HG03060 (cell line): ENCODE measurements around the gene TMEM132A.

Experiments used
- ATAC-seq: cut with Tn5 transposase; IDR thresholded peaks from one replicate; pipeline ENCODE4 v1.9.1; 2021; ENCODE audit warnings: low read depth, moderate number of reproducible peaks; ENCODE audit not compliant: unreplicated experiment

The TMEM132A gene

DNA sequence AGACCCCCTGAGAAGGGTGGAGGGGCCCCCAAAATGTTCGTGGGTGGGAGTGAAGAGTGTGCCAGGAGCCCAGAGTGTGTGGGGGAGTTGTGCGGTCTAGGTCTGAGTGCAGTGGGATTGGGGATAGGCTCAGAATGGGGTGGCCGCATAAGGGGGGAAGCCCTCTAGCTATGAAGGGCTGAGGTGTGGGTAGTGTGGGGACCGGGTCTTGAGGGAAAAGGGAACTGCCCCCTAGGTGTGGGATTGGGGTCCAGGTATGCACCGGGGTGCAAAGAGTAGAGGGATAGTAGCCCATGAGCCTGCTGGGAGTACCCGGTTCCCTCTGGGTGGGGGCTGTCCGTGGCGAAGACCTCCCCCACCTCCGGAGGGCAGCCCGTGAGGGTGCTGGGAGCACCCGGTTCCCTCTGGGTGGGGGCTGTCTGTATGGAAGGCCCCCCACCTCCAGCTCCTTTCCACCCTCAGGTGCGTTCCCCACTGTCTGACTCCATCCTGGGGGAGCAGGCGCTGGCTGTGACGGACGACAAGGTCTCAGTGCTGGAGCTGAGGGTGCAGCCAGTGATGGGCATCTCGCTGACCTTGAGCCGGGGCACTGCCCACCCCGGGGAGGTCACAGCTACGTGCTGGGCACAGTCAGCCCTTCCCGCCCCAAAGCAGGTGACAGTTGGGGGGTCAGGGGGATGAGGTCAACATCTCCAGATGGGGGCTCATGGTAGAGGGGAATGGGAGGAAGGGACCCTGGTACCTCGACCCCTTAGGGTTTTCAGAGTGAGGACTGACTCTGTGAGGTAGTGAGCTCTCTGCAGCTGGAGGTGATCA, 10.7 kb downstream of the TMEM132A start:
- no peak for ATAC-seq

GRCh38 chr11:60935676-60936442, 11.6 kb downstream of the TMEM132A start:
- no peak for ATAC-seq

- ATAC-seq = no peak
Observed at GRCh38 chr11:60936467-60937143, 12.3 kb downstream of the TMEM132A start.

DNA sequence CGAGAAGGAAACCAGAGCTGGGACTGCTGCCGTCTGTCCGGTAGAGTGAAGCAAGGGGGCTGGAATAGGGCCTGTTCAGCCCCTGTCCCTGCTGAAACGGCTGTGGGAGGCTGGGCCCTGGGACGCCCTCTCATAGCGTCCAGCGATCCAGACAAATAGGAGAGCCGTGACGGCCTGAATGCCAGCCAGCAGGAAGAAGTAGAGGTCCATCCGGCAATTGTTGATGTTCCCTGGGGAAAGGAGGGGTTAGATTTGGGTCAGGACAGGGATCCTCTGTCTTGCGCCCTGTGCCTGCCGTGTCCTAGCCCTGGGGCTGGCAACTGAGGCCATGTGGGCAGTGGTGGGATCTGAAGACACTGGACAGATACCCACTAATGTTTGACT, 12.9 kb downstream of the TMEM132A start:
- no peak for ATAC-seq

- no peak for ATAC-seq
Observed at GRCh38 chr11:60937811-60938210, 13.6 kb downstream of the TMEM132A start.

- ATAC-seq = no peak
Observed at GRCh38 chr11:60938500-60938899, 14.2 kb downstream of the TMEM132A start.

- no peak for ATAC-seq
Observed at GRCh38 chr11:60939301-60939700, 15.0 kb downstream of the TMEM132A start.

DNA sequence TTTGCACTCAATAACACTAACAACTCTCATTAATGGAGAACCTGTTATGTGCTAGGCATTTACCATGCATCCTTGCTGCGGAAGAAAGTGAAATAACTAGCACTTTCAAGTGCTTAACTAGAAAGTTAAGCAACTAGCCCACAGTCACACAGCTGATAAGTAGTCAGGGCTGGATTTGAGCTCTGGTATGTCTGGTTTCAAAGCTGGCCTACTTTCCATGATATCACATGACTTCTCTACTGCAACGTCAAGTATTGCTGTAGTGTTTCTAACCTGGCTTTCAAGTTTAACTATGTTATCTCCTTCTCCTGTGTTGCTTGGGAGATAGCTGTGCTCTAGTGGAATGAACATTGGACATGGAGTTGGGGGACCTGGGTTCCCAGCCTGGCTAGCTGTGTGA, 15.6 kb downstream of the TMEM132A start:
- ATAC-seq = no peak

DNA sequence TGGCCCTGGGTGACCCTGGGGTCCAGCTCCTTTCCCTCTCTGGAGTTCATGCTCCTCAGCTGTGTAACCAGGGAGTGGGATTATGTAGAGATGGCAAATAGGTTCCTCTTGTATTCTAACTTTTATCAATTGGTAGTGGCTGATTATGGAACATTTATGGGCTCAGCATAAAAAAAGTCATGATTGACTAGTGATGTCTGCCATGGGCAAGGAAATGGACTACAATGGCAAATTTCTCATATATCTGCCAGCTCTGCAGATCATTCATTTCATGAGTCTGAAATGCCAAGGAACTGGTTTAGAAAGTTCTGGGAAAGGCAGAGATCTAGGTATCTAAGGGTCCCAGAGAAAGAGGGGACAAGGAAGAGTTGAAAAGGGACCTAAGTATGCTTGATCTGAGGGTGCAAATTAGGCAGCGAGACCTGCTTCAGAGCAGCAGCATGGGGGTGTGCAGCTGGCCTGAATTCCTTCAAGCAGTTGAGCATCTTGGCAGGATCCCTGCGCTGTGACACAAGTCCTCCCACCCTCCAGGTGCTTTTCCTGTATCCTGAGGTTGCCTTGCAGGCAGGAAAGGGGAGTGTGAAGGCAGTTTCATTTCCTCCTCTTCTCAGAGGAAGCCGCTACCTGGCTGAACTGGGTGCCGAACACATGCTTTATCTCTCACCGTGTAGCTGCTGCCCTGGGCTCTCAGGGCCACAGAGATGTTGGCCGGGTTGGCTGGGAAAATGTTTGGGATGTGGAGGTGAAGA, 17.3 kb downstream of the TMEM132A start:
- ATAC-seq = no peak

GRCh38 chr11:60942219-60942618, 18.0 kb downstream of the TMEM132A start:
- ATAC-seq = no peak

DNA sequence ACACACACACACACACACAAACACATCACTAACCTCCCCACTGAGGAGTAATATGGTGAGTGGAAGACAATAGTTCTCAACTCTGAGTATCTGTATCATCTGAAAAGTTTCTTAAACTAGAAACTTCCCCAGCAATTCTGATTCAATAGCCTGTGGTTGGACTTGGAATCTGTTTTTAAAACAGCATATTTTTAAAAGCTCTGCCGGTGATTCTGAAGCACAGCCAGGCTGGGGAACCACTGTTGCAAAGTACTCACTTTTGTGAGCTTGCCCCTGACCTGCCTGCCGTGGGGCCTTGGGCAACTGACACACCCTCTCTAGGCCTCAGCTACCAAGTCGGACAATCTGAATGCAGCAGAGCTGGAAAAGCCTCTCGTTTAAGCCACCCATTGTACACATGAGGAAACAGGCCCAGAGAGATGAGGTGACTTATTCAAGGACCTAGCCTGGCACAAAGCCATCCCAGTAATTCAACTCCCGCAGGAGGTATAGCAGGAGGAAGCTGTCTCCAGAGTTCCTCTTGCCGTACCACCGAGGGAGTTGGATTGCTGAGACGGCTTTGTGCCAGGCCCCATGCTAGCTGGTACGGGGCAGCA, 18.8 kb downstream of the TMEM132A start:
- ATAC-seq = no peak

GRCh38 chr11:60944490-60945294, 20.4 kb downstream of the TMEM132A start:
- ATAC-seq = no peak

- ATAC-seq = no peak
Observed at GRCh38 chr11:60945295-60945667, 21.0 kb downstream of the TMEM132A start.

GRCh38 chr11:60946601-60947264, 22.5 kb downstream of the TMEM132A start:
- ATAC-seq = no peak

DNA sequence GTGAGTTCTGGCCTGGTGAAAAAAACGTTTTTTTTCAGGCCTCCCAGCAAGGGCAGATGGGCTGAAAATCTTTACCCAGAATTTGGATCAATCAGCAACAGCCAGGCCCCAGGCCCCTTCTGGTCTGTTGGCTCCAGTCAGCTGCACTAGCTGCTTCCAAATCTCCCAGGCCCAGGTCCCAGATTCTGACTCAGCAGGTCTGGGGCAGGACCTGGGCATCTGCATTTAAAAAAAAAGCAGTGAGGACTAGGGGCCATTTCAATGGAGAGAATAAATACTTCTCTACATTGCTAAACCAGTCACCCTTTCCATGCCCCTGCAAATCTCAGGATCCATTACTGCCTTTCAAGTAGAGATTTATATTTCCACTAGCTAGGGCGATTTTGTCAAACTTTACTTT, 23.4 kb downstream of the TMEM132A start:
- no peak for ATAC-seq

GRCh38 chr11:60948250-60948649, 24.0 kb downstream of the TMEM132A start:
- no peak for ATAC-seq

GRCh38 chr11:60950024-60950423, 25.8 kb downstream of the TMEM132A start:
- ATAC-seq = no peak

- ATAC-seq = no peak
Observed at GRCh38 chr11:60950933-60951605, 26.8 kb downstream of the TMEM132A start.

DNA sequence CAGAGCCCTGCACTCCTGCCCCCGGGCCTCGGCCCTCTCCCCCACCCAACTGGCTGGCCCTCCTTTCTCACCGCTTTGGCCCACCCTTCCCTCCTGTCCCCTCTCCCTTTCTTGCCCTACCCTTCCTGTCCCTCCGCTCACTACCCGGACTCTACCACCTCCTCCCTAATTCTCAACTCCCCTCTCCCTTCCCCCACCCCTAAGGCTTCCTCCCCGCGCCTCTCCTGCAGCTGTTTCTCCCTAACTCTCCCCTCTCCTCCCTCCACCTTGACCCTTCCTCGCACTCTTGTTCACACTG, 27.3 kb downstream of the TMEM132A start:
- ATAC-seq = no peak
